PC-9 (cell line): ENCODE measurements around the gene CDK6.

Experiments
- CTCF ChIP-seq: fragments of 200-600 bp; sonication (generic); conservative IDR thresholded peaks from 2 replicates; pipeline ENCODE4 v1.6.1; 2017; ENCODE audit warnings: mixed run types, antibody characterized with exemption, mild to moderate bottlenecking, moderate library complexity
- EZH2 ChIP-seq: fragments of 200-600 bp; sonication (generic); IDR thresholded peaks from 2 replicates; pipeline ENCODE4 v1.8.0; 2017; ENCODE audit warnings: antibody characterized with exemption, low read depth

GRCh38 chr7:92595281-92595680 is 241.1 kb downstream of the CDK6 start:
- no peak for TF ChIP-seq CTCF
- TF ChIP-seq EZH2: no peak
